Liver (tissue), 3 donors: ENCODE data around the gene APBA2.

Experiments used
- CTCF ChIP-seq: fragments of 150-350 bp; IDR thresholded peaks from 2 replicates; pipeline ENCODE4 v1.5.1; 2017; ENCODE audit warnings: improper control_type of control experiment, low read depth, low read length; ENCODE audit not compliant: missing input control
- EGR1 ChIP-seq, 2 donors: IDR thresholded peaks; 2 replicates each; pipeline ENCODE4 v1.6.1; 2016 to 2018; ENCODE audit warnings: antibody characterized with exemption in 2 of 2, low read depth in 2 of 2
- JUND ChIP-seq, 2 donors: IDR thresholded peaks; 2 replicates each; pipeline ENCODE4 v1.6.1; 2016; ENCODE audit warnings: antibody characterized with exemption in 2 of 2
- REST ChIP-seq: IDR thresholded peaks from 2 replicates; pipeline ENCODE4 v1.6.1; 2016; ENCODE audit warnings: antibody characterized with exemption, mild to moderate bottlenecking
- TAF1 ChIP-seq: conservative IDR thresholded peaks from 2 replicates; pipeline ENCODE4 v1.6.1; 2016; ENCODE audit warnings: antibody characterized with exemption, mild to moderate bottlenecking
- TF ChIP-seq, protein P1 (sequence below): IDR thresholded peaks from 2 replicates; pipeline ENCODE4 v1.6.1; 2016; ENCODE audit warnings: antibody characterized with exemption
- donor health status: healthy.
- donor health status: healthy.

GRCh38 chr15:28904003-28904402 lies 18.2 kb downstream of the APBA2 start:
- no peak for TF ChIP-seq CTCF
- no peak for TF ChIP-seq REST
- TF ChIP-seq JUND (IDR thresholded peaks at IDR 0.05) = no peak
- TF ChIP-seq, protein P1, sequence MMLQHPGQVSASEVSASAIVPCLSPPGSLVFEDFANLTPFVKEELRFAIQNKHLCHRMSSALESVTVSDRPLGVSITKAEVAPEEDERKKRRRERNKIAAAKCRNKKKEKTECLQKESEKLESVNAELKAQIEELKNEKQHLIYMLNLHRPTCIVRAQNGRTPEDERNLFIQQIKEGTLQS = no peak
- TF ChIP-seq EGR1 (IDR thresholded peaks at IDR 0.05; ENCODE audit: low read depth in 2 of 2) = no peak
- TF ChIP-seq TAF1 = no peak
